CD4-positive, CD25-positive, alpha-beta regulatory T cell (primary cell): ENCODE measurements around the gene SCUBE1. TPM values are rescaled to one million over a fixed set of nuclear protein-coding genes. Genes with fewer than 3 reads are reported as not detected.
A peak's percentile ranks its signal among the peaks of the same experiment; 100 is the strongest.

Experiments
- ATAC-seq, 2 donors: fragments of 150-1000 bp; cut with Tn5 transposase; one replicate each; pipeline ENCODE4 v1.10.0; 2021; ENCODE audit warnings: low read depth in 2 of 2, moderate number of reproducible peaks in 2 of 2, moderate library complexity in 1 of 2
- DNase-seq, 3 donors: peaks; one replicate each; pipeline versions ENCODE4 v3.0.0 to v3.0.0-alpha.2; 2012 to 2022; ENCODE audit warnings: mixed read lengths in 1 of 3
- H3K27ac ChIP-seq: one replicate; pipeline ENCODE4 v1.7.0; 2013; ENCODE audit warnings: mild to moderate bottlenecking, low read length; ENCODE audit not compliant: insufficient read depth, poor library complexity, severe bottlenecking
- H3K27me3 ChIP-seq: one replicate; pipeline ENCODE4 v1.7.0; 2013; ENCODE audit warnings: low read length; ENCODE audit not compliant: control insufficient read depth, insufficient read depth
- H3K36me3 ChIP-seq: one replicate; pipeline ENCODE4 v1.7.0; 2013; ENCODE audit warnings: mild to moderate bottlenecking, low read length, moderate library complexity; ENCODE audit not compliant: control insufficient read depth, insufficient read depth
- H3K4me1 ChIP-seq: 2 replicates; pipeline ENCODE4 v1.7.0; 2013; ENCODE audit warnings: mild to moderate bottlenecking, low read length; ENCODE audit not compliant: insufficient read depth, control insufficient read depth, poor library complexity, severe bottlenecking
- H3K4me3 ChIP-seq: one replicate; pipeline ENCODE4 v1.7.0; 2013; ENCODE audit warnings: low read depth, mild to moderate bottlenecking, low read length, moderate library complexity
- H3K9me3 ChIP-seq, 2 experiments: 1 replicate in 1 of 2; 2 replicates in 1 of 2; pipeline ENCODE4 v1.7.0; 2013; ENCODE audit warnings: low read length in 2 of 2, mild to moderate bottlenecking in 1 of 2, moderate library complexity in 1 of 2; ENCODE audit not compliant: control insufficient read depth in 2 of 2
- H3K27ac Mint-ChIP-seq, 3 donors: one replicate each; pipeline ENCODE4 v1.8.0; 2020 to 2022; ENCODE audit warnings: mild to moderate bottlenecking in 3 of 3, mixed read lengths in 3 of 3, moderate library complexity in 2 of 3
- H3K27me3 Mint-ChIP-seq: one replicate; pipeline ENCODE4 v1.8.0; 2022; ENCODE audit warnings: mild to moderate bottlenecking, mixed read lengths
- H3K36me3 Mint-ChIP-seq: one replicate; pipeline ENCODE4 v1.8.0; 2020; ENCODE audit warnings: mixed read lengths
- H3K4me1 Mint-ChIP-seq, 4 donors: one replicate each; pipeline ENCODE4 v1.8.0; 2020 to 2022; ENCODE audit warnings: mixed read lengths in 4 of 4, mild to moderate bottlenecking in 1 of 4
- H3K4me3 Mint-ChIP-seq, 4 donors: one replicate each; pipeline ENCODE4 v1.8.0; 2020 to 2022; ENCODE audit warnings: mild to moderate bottlenecking in 4 of 4, mixed read lengths in 4 of 4, moderate library complexity in 3 of 4
- H3K9me3 Mint-ChIP-seq, 7 donors: one replicate each; pipeline ENCODE4 v1.8.0; 2020 to 2022; ENCODE audit warnings: mixed read lengths in 7 of 7, mild to moderate bottlenecking in 3 of 7, moderate library complexity in 2 of 7
- polyA plus RNA-seq, 4 donors: library from polyadenylated mRNA; unstranded; fragments of 300-500 nt; fragmentation: Illumina TruSeq; gene quantifications; one replicate each; pipeline ENCODE4 v1.2.3, GENCODE V29; 2021
- total RNA-seq: library from RNA; stranded (reverse); gene quantifications from one replicate; pipeline ENCODE4 v1.2.3, GENCODE V29; 2022

The SCUBE1 gene
- total and polyA plus RNA-seq, 5 donors from 2014 or later = 0.74 TPM; not detected in 4

GRCh38 chr22:43150731-43151206 lies 192.4 kb downstream of the SCUBE1 start:
- DNase-seq (peak in 1 of 3 donors; percentile 36), ATAC-seq (no peak)
- peaks cover 0 to 21% (median 7%) of the 10 kb centered on the region in 4 donors for H3K4me1 Mint-ChIP-seq
- peaks cover 4% of the 10 kb centered on the region for H3K27me3 Mint-ChIP-seq
- no peaks in the 10 kb centered on the region for H3K9me3 Mint-ChIP-seq
- no peaks in the 10 kb centered on the region for H3K27me3 ChIP-seq
- H3K4me3 ChIP-seq = peak overlapping the region; percentile 62
- no peaks in the 10 kb centered on the region for H3K36me3 Mint-ChIP-seq
- H3K9me3 ChIP-seq = no peaks in the 10 kb centered on the region
- no peaks in the 10 kb centered on the region for H3K36me3 ChIP-seq
- H3K4me1 ChIP-seq = peaks cover 20% of the 10 kb centered on the region
- peak overlapping the region; percentile 71 for H3K27ac ChIP-seq
- peak overlapping the region; percentile 48 to 95 (median 92) for H3K27ac Mint-ChIP-seq
- H3K4me3 Mint-ChIP-seq = peak overlapping the region; percentile 91 to 95 (median 92)

- Histone ChIP-seq H3K27ac (no peak overlapping the region), H3K9me3 (no peaks in the 10 kb centered on the region), H3K4me1 (peaks cover 17% of the 10 kb centered on the region), H3K27me3 (no peaks in the 10 kb centered on the region), H3K4me3 (no peak overlapping the region), H3K36me3 (no peaks in the 10 kb centered on the region)
- Mint-ChIP-seq H3K9me3 (peaks cover 0 to 2% (median 0%) of the 10 kb centered on the region in 7 donors), H3K27ac (no peak overlapping the region), H3K27me3 (peaks cover 4% of the 10 kb centered on the region), H3K4me1 (peaks cover 0 to 23% (median 9%) of the 10 kb centered on the region in 4 donors), H3K4me3 (peak overlapping the region; percentile 4 to 56 (median 30)), H3K36me3 (no peaks in the 10 kb centered on the region)
- DNase-seq (no peak), ATAC-seq (no peak)
These were observed 194.6 kb downstream of the SCUBE1 start for GRCh38 chr22:43148581-43148980.

- ATAC-seq (no peak), DNase-seq (no peak)
- Mint-ChIP-seq H3K4me3 (peak overlapping the region in 1 of 4 donors; percentile 56), H3K4me1 (peaks cover 0 to 23% (median 11%) of the 10 kb centered on the region in 4 donors), H3K9me3 (peaks cover 0 to 2% (median 0%) of the 10 kb centered on the region in 7 donors), H3K27me3 (peaks cover 4% of the 10 kb centered on the region), H3K27ac (peak overlapping the region in 1 of 3 donors; percentile 82), H3K36me3 (no peaks in the 10 kb centered on the region)
- Histone ChIP-seq H3K36me3 (no peaks in the 10 kb centered on the region), H3K9me3 (no peaks in the 10 kb centered on the region), H3K27ac (no peak overlapping the region), H3K4me3 (no peak overlapping the region), H3K27me3 (no peaks in the 10 kb centered on the region), H3K4me1 (peaks cover 17% of the 10 kb centered on the region)
These were observed 195.4 kb downstream of the SCUBE1 start for GRCh38 chr22:43147821-43148220.

Other genes with a start within 250 kb of the SCUBE1 start
- 1.7 TPM for gene BIK, start 232.6 kb downstream of the SCUBE1 start, total RNA-seq
- gene BIK, start 232.6 kb downstream of the SCUBE1 start, polyA plus RNA-seq = 1 to 10 TPM; 4.7 to 10.0 (median 7.5) TPM
- 6.5 TPM for gene MCAT, start 200.0 kb downstream of the SCUBE1 start, total RNA-seq
- gene MCAT, start 200.0 kb downstream of the SCUBE1 start, polyA plus RNA-seq = 1 to 10 TPM; 5.4 to 9.8 (median 8.4) TPM
- gene TSPO, start 191.8 kb downstream of the SCUBE1 start, total RNA-seq = 79.9 TPM
- 100 to 1,000 TPM; 332 to 603 (median 474) TPM for gene TSPO, start 191.8 kb downstream of the SCUBE1 start, polyA plus RNA-seq
- 14.1 TPM for gene TTLL12, start 156.2 kb downstream of the SCUBE1 start, total RNA-seq
- gene TTLL12, start 156.2 kb downstream of the SCUBE1 start, polyA plus RNA-seq = 10 to 100 TPM; 20.8 to 23.7 (median 21.8) TPM
- not detected for gene MPPED1, start 68.6 kb upstream of the SCUBE1 start, total RNA-seq
- not detected for gene MPPED1, start 68.6 kb upstream of the SCUBE1 start, polyA plus RNA-seq